Hepatocyte (in vitro differentiated cells): ENCODE results near the gene FAM241B.

ENCODE experiments used
- CTCF ChIP-seq: fragments of 200-600 bp; sonication (generic); IDR thresholded peaks from 2 replicates; pipeline ENCODE4 v1.5.1; 2016; ENCODE audit warnings: antibody characterized with exemption, mild to moderate bottlenecking; ENCODE audit not compliant: poor library complexity
- EZH2 ChIP-seq: fragments of 200-600 bp; sonication (generic); IDR thresholded peaks from 2 replicates; pipeline ENCODE4 v1.6.1; 2016; ENCODE audit warnings: antibody characterized with exemption, mild to moderate bottlenecking, borderline replicate concordance
- EZH2phosphoT487 ChIP-seq: fragments of 200-600 bp; sonication (generic); IDR thresholded peaks from one replicate; pipeline ENCODE4 v1.6.1; 2018; ENCODE audit warnings: antibody characterized with exemption, mild to moderate bottlenecking, low read depth, moderate library complexity; ENCODE audit not compliant: unreplicated experiment, severe bottlenecking

GRCh38 chr10:69661414-69662172 is 31.5 kb downstream of the FAM241B start:
- no peak for TF ChIP-seq CTCF
- no peak for TF ChIP-seq EZH2phosphoT487
- TF ChIP-seq EZH2, result no peak
